ENCODE results near the gene FSTL3. TPM values are rescaled to one million over a fixed set of nuclear protein-coding genes. Genes with fewer than 3 reads are reported as not detected.

Gene FSTL3
- total and polyA plus RNA-seq, 2 of the 13 experiments (the other 11 are each of a cell fraction or from before 2014, with no cell fraction given), result 13.5 to 15.6 TPM

GRCh38 chr19:677201-677600, 1.0 kb downstream of the FSTL3 start (continued):
- TF ChIP-seq ZMAT5 (CRISPR knock-in tag; IDR thresholded peaks at IDR 0.05; ENCODE audit: borderline replicate concordance, low read depth) (no peak), ZNF280B (CRISPR knock-in tag; IDR thresholded peaks at IDR 0.05; ENCODE audit: borderline replicate concordance) (no peak), ASH2L (IDR thresholded peaks at IDR 0.05; ENCODE audit: insufficient read length, low read depth, low read length) (no peak), ELK4 (CRISPR knock-in tag; IDR thresholded peaks at IDR 0.05; ENCODE audit: borderline replicate concordance) (no peak), ZNF841 (CRISPR knock-in tag; IDR thresholded peaks at IDR 0.05; ENCODE audit: borderline replicate concordance) (no peak), ARNT (IDR thresholded peaks at IDR 0.05) (no peak), KDM2A (CRISPR knock-in tag; IDR thresholded peaks at IDR 0.05; ENCODE audit: borderline replicate concordance, low read depth) (peak; percentile 14; the same call in 1 of the 2 replicates), JUND (CRISPR knock-in tag; IDR thresholded peaks at IDR 0.05) (no peak), KMT2B (CRISPR knock-in tag; IDR thresholded peaks at IDR 0.05) (no peak), ZNF773 (CRISPR knock-in tag; IDR thresholded peaks at IDR 0.05; ENCODE audit: borderline replicate concordance) (no peak), ZMYM4 (CRISPR knock-in tag; IDR thresholded peaks at IDR 0.05) (0 out of 2 replicates have a peak, but pooled peaks have one; percentile 7), MXD3 (CRISPR knock-in tag; IDR thresholded peaks at IDR 0.05) (no peak), JUN (CRISPR knock-in tag; IDR thresholded peaks at IDR 0.05) (0 out of 2 replicates have a peak, but pooled peaks have one; percentile 51), ZNF619 (CRISPR knock-in tag; IDR thresholded peaks at IDR 0.05) (no peak), EHMT2 (IDR thresholded peaks at IDR 0.05; ENCODE audit: borderline replicate concordance, low read depth, low read length) (no peak), PITX1 (CRISPR knock-in tag; IDR thresholded peaks at IDR 0.05) (no peak), ETV5 (CRISPR knock-in tag; IDR thresholded peaks at IDR 0.05; ENCODE audit: borderline replicate concordance) (no peak), RARA (CRISPR knock-in tag; IDR thresholded peaks at IDR 0.05) (peak; percentile 49), MEIS2 (CRISPR knock-in tag; IDR thresholded peaks at IDR 0.05) (no peak), SAP130 (CRISPR knock-in tag; IDR thresholded peaks at IDR 0.05; ENCODE audit: low read depth) (0 out of 2 replicates have a peak, but pooled peaks have one; percentile 28), ZNF598 (CRISPR knock-in tag; IDR thresholded peaks at IDR 0.05; ENCODE audit: borderline replicate concordance) (no peak), AHDC1 (CRISPR knock-in tag; IDR thresholded peaks at IDR 0.05; ENCODE audit: borderline replicate concordance) (no peak), NR3C1 (CRISPR knock-in tag; IDR thresholded peaks at IDR 0.05) (no peak)

Measured in HepG2 (cell line).